Astrocyte (in vitro differentiated cells and primary cell): ENCODE measurements around the gene PDE3B. TPM values are rescaled to one million over a fixed set of nuclear protein-coding genes. Genes with fewer than 3 reads are reported as not detected.
"Not testable (repeated sequence)": the region's sequence is repeated elsewhere in the genome, so short reads cannot be mapped to it uniquely, and the experiment has no call there.

ENCODE experiments used
- DNase-seq: peaks from one replicate; pipeline ENCODE4 v3.0.0-alpha.2; 2010; ENCODE audit warnings: low read depth
- FAIRE-seq: peaks from 2 replicates; lab custom pipeline; 2011; peaks lifted over from hg19 to GRCh38; lab: Jason Lieb, UNC
- H2AFZ ChIP-seq: 2 replicates; pipeline ENCODE4 v1.6.0; 2012; ENCODE audit warnings: low read depth, low read length, inconsistent platforms
- H3K27ac ChIP-seq: 2 replicates; pipeline ENCODE4 v1.5.1; 2011; ENCODE audit warnings: low read depth, low read length, inconsistent platforms
- H3K27me3 ChIP-seq: 2 replicates; pipeline ENCODE4 v1.6.0; 2011; ENCODE audit warnings: low read length, inconsistent platforms; ENCODE audit not compliant: insufficient read depth
- H3K36me3 ChIP-seq: 2 replicates; pipeline ENCODE4 v1.5.1; 2011; ENCODE audit warnings: low read length, inconsistent platforms; ENCODE audit not compliant: insufficient read depth
- H3K4me1 ChIP-seq: 2 replicates; pipeline ENCODE4 v1.5.1; 2011; ENCODE audit warnings: low read length, inconsistent platforms; ENCODE audit not compliant: insufficient read depth
- H3K4me2 ChIP-seq: 2 replicates; pipeline ENCODE4 v1.6.0; 2012; ENCODE audit warnings: low read length, inconsistent platforms
- H3K4me3 ChIP-seq: 2 replicates; pipeline ENCODE4 v1.5.1; 2011; ENCODE audit warnings: low read depth, mild to moderate bottlenecking, low read length, inconsistent platforms; ENCODE audit not compliant: insufficient read depth
- H3K79me2 ChIP-seq: 2 replicates; pipeline ENCODE4 v1.6.0; 2012; ENCODE audit warnings: mild to moderate bottlenecking, low read length, inconsistent platforms; ENCODE audit not compliant: insufficient read depth
- H3K9ac ChIP-seq: 2 replicates; pipeline ENCODE4 v1.6.0; 2012; ENCODE audit warnings: mild to moderate bottlenecking, low read length, inconsistent platforms
- H3K9me3 ChIP-seq: 2 replicates; pipeline ENCODE4 v1.5.1; 2012; ENCODE audit warnings: low read depth, mild to moderate bottlenecking, low read length, inconsistent platforms; ENCODE audit not compliant: insufficient read depth
- H4K20me1 ChIP-seq: 2 replicates; pipeline ENCODE4 v1.6.0; 2012; ENCODE audit warnings: low read length, inconsistent platforms; ENCODE audit not compliant: insufficient read depth
- H3K27ac Mint-ChIP-seq: one replicate; pipeline ENCODE4 v1.8.0; 2021; ENCODE audit warnings: mild to moderate bottlenecking, mixed read lengths; ENCODE audit not compliant: unreplicated experiment
- H3K27me3 Mint-ChIP-seq: one replicate; pipeline ENCODE4 v1.8.0; 2021; ENCODE audit warnings: low read depth, mixed read lengths; ENCODE audit not compliant: unreplicated experiment
- H3K36me3 Mint-ChIP-seq: one replicate; pipeline ENCODE4 v1.8.0; 2021; ENCODE audit warnings: low read depth, mixed read lengths; ENCODE audit not compliant: unreplicated experiment
- H3K4me1 Mint-ChIP-seq: one replicate; pipeline ENCODE4 v1.8.0; 2021; ENCODE audit warnings: low read depth, mixed read lengths; ENCODE audit not compliant: unreplicated experiment
- H3K4me3 Mint-ChIP-seq: one replicate; pipeline ENCODE4 v1.8.0; 2021; ENCODE audit warnings: mild to moderate bottlenecking, moderate library complexity, mixed read lengths; ENCODE audit not compliant: unreplicated experiment
- H3K9me3 Mint-ChIP-seq: one replicate; pipeline ENCODE4 v1.8.0; 2021; ENCODE audit warnings: mild to moderate bottlenecking, mixed read lengths; ENCODE audit not compliant: unreplicated experiment
- EZH2 ChIP-seq: IDR thresholded peaks from 2 replicates; pipeline ENCODE4 v1.6.1; 2012; ENCODE audit warnings: mild to moderate bottlenecking, low read length, inconsistent platforms; ENCODE audit not compliant: insufficient read depth
- total RNA-seq: library from RNA; stranded (reverse); gene quantifications from 2 replicates; pipeline ENCODE4 v1.2.1, GENCODE V29; 2021
- TF ChIP-seq, protein P1 (sequence below): IDR thresholded peaks from 2 replicates; pipeline ENCODE4 v1.5.1; 2011; ENCODE audit warnings: low read depth, mild to moderate bottlenecking, inconsistent platforms, low read length, moderate library complexity; ENCODE audit not compliant: insufficient read depth

The PDE3B gene
- total RNA-seq, 1 donor from 2014 or later: 2.9 TPM

DNA sequence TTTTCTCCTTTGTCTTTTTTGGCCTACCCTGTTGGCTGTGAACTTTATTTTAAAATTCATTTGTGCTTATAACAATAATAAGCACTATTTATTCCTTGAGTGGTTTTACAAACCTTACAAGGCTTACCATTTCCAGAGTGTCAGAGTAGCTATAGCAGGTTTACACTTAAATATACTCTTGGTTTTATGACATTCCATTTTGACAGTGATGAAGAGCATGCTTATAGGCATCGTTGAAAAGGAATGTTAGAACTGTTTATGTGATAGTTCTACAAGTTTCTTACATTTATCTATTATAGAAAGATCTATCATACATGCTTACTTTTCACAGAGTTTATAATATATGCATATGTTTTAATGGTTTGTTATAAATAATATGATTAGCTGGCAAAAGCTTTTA, 84.1 kb downstream of the PDE3B start:
- H3K27ac Mint-ChIP-seq: no peak overlapping the region

DNA sequence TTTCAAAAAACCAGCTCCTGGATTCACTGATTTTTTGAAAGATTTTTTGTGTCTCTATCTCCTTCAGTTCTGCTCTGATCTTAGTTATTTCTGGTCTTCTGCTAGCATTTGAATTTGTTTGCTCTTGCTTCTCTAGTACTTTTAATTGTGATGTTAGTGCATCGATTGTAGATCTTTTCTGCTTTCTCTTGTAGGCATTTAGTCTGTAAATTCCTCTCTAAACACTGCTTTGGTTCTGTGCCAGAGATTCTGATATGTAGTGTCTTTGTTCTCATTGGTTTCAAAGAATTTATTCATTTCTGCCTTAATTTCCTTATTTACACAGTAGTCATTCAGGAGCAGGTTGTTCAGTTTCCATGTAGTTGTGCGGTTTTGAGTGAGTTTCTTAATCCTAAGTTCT, 96.9 kb downstream of the PDE3B start:
- not testable (repeated sequence) for H3K9me3 ChIP-seq, H3K4me1 ChIP-seq, H3K27me3 ChIP-seq, H3K27ac Mint-ChIP-seq, H3K27ac ChIP-seq, H3K36me3 Mint-ChIP-seq, H4K20me1 ChIP-seq, H3K4me2 ChIP-seq, H3K4me3 Mint-ChIP-seq, H3K79me2 ChIP-seq, H3K9ac ChIP-seq, DNase-seq, H2AFZ ChIP-seq, H3K36me3 ChIP-seq, FAIRE-seq, H3K4me1 Mint-ChIP-seq, H3K27me3 Mint-ChIP-seq, H3K4me3 ChIP-seq
- H3K9me3 Mint-ChIP-seq: peaks cover 10% of the 10 kb centered on the region

More for the DNA sequence above, 84.1 kb downstream of the PDE3B start:
- Histone ChIP-seq H3K9ac (no peak overlapping the region), H3K79me2 (no peaks in the 10 kb centered on the region), H3K4me2 (no peak overlapping the region), H3K4me1 (no peaks in the 10 kb centered on the region), H3K9me3 (no peaks in the 10 kb centered on the region), H3K36me3 (no peaks in the 10 kb centered on the region), H3K27ac (no peak overlapping the region), H3K27me3 (no peaks in the 10 kb centered on the region), H2AFZ (no peak overlapping the region), H3K4me3 (no peak overlapping the region), H4K20me1 (no peaks in the 10 kb centered on the region)
- Mint-ChIP-seq H3K9me3 (no peaks in the 10 kb centered on the region), H3K36me3 (no peaks in the 10 kb centered on the region), H3K27me3 (no peaks in the 10 kb centered on the region), H3K4me3 (no peak overlapping the region), H3K4me1 (peaks cover 2% of the 10 kb centered on the region)
- FAIRE-seq (no peak), DNase-seq (no peak)
- no peak for TF ChIP-seq EZH2
- TF ChIP-seq, protein P1, sequence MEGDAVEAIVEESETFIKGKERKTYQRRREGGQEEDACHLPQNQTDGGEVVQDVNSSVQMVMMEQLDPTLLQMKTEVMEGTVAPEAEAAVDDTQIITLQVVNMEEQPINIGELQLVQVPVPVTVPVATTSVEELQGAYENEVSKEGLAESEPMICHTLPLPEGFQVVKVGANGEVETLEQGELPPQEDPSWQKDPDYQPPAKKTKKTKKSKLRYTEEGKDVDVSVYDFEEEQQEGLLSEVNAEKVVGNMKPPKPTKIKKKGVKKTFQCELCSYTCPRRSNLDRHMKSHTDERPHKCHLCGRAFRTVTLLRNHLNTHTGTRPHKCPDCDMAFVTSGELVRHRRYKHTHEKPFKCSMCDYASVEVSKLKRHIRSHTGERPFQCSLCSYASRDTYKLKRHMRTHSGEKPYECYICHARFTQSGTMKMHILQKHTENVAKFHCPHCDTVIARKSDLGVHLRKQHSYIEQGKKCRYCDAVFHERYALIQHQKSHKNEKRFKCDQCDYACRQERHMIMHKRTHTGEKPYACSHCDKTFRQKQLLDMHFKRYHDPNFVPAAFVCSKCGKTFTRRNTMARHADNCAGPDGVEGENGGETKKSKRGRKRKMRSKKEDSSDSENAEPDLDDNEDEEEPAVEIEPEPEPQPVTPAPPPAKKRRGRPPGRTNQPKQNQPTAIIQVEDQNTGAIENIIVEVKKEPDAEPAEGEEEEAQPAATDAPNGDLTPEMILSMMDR: no peak

DNA sequence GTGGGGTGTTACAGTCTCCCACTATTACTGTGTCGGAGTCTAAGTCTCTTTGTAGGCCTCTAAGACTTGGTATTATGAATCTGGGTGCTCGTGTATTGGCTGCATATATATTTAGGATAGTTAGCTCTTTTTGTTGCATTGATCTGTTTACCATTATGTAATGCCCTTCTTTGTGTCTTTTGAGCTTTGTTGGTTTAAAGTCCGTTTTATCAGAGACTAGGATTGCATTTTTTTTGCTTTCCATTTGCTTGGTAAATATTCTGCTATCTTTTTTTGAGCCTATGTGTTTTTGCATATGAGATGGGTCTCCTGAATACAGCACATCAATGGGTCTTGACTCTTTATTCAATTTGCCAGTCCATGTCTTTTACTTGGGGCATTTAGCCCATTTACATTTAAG, 97.6 kb downstream of the PDE3B start:
- H3K27me3 Mint-ChIP-seq: no peaks in the 10 kb centered on the region
- peaks cover 10% of the 10 kb centered on the region for H3K9me3 Mint-ChIP-seq
- H3K27ac Mint-ChIP-seq: no peak overlapping the region
- Histone ChIP-seq H3K9me3 (no peaks in the 10 kb centered on the region), H3K4me2 (no peak overlapping the region), H3K4me3 (no peak overlapping the region), H3K79me2 (no peaks in the 10 kb centered on the region), H3K36me3 (no peaks in the 10 kb centered on the region), H4K20me1 (no peaks in the 10 kb centered on the region), H3K9ac (no peak overlapping the region), H3K27me3 (no peaks in the 10 kb centered on the region), H2AFZ (no peak overlapping the region), H3K27ac (no peak overlapping the region), H3K4me1 (no peaks in the 10 kb centered on the region)
- DNase-seq (no peak), FAIRE-seq (no peak)
- no peaks in the 10 kb centered on the region for H3K4me1 Mint-ChIP-seq
- H3K4me3 Mint-ChIP-seq: no peak overlapping the region
- no peak for TF ChIP-seq EZH2
- TF ChIP-seq, protein P1: no peak
- no peaks in the 10 kb centered on the region for H3K36me3 Mint-ChIP-seq
